NCI-H510A (cell line): ENCODE results near the gene ALAS1.
"Not testable (repeated sequence)": the region's sequence is repeated elsewhere in the genome, so short reads cannot be mapped to it uniquely, and the experiment has no call there.

Experiments
- DNase-seq: peaks from one replicate; lab custom pipeline; 2025; lab: John Stamatoyannopoulos, UW

The ALAS1 gene

GRCh38 chr3:52176951-52177700, 20.8 kb upstream of the ALAS1 start:
- no peak for DNase-seq

- no peak for DNase-seq
These were observed 20.3 kb upstream of the ALAS1 start for GRCh38 chr3:52177701-52178042.

- DNase-seq = not testable (repeated sequence)
These were observed 19.8 kb upstream of the ALAS1 start for GRCh38 chr3:52178126-52178525.

- no peak for DNase-seq
These were observed 19.4 kb upstream of the ALAS1 start for GRCh38 chr3:52178537-52178936.

- no peak for DNase-seq
These were observed 16.4 kb upstream of the ALAS1 start for GRCh38 chr3:52181543-52181942.

- DNase-seq = no peak
These were observed 15.8 kb upstream of the ALAS1 start for GRCh38 chr3:52182196-52182595.

GRCh38 chr3:52182691-52183090, 15.3 kb upstream of the ALAS1 start:
- DNase-seq = no peak

GRCh38 chr3:52183786-52184445, 14.0 kb upstream of the ALAS1 start:
- DNase-seq = no peak

- DNase-seq = no peak
These were observed 13.3 kb upstream of the ALAS1 start for GRCh38 chr3:52184690-52185089.

- no peak for DNase-seq
These were observed 12.6 kb upstream of the ALAS1 start for GRCh38 chr3:52185311-52185710.

GRCh38 chr3:52185837-52186236, 12.1 kb upstream of the ALAS1 start:
- no peak for DNase-seq

- DNase-seq = no peak
These were observed 11.2 kb upstream of the ALAS1 start for GRCh38 chr3:52186729-52187128.

GRCh38 chr3:52188556-52188955, 9.4 kb upstream of the ALAS1 start:
- no peak for DNase-seq

GRCh38 chr3:52190294-52191074, 7.5 kb upstream of the ALAS1 start:
- no peak for DNase-seq

- no peak for DNase-seq
These were observed 6.3 kb upstream of the ALAS1 start for GRCh38 chr3:52191663-52192062.

GRCh38 chr3:52193065-52193464, 4.9 kb upstream of the ALAS1 start:
- DNase-seq = no peak

- DNase-seq = no peak
These were observed 3.3 kb upstream of the ALAS1 start for GRCh38 chr3:52194485-52195290.

- no peak for DNase-seq
These were observed 2.7 kb upstream of the ALAS1 start for GRCh38 chr3:52195291-52195597.

GRCh38 chr3:52195823-52196331, 2.1 kb upstream of the ALAS1 start:
- no peak for DNase-seq

- DNase-seq = no peak
These were observed 983 bp upstream of the ALAS1 start for GRCh38 chr3:52196977-52197376.

GRCh38 chr3:52197499-52197841, 490 bp upstream of the ALAS1 start:
- no peak for DNase-seq
